Loucy (cell line): ENCODE measurements around the gene NEDD4L.
"Not testable (repeated sequence)": the region's sequence is repeated elsewhere in the genome, so short reads cannot be mapped to it uniquely, and the experiment has no call there.

ENCODE experiments used
- H2AFZ ChIP-seq: fragments of 200-600 bp; sonication (generic); 2 replicates; pipeline ENCODE4 v1.6.0; 2016; ENCODE audit warnings: antibody characterized with exemption, mild to moderate bottlenecking, low read length, moderate library complexity
- H3F3A ChIP-seq: fragments of 200-600 bp; 2 replicates; pipeline ENCODE4 v1.6.0; 2016; ENCODE audit warnings: antibody characterized with exemption, low read depth, mild to moderate bottlenecking
- H3K27me3 ChIP-seq: fragments of 200-600 bp; sonication (generic); 2 replicates; pipeline ENCODE4 v1.6.1; 2014; ENCODE audit warnings: low read length, mild to moderate bottlenecking; ENCODE audit not compliant: insufficient read depth, poor library complexity, severe bottlenecking
- H3K36me3 ChIP-seq: fragments of 200-600 bp; sonication (generic); 2 replicates; pipeline ENCODE4 v1.6.1; 2016; ENCODE audit warnings: low read length; ENCODE audit not compliant: insufficient read depth
- H3K4me1 ChIP-seq: fragments of 200-600 bp; sonication (generic); 2 replicates; pipeline ENCODE4 v1.5.1; 2014; ENCODE audit warnings: low read length, mild to moderate bottlenecking; ENCODE audit not compliant: insufficient read depth, poor library complexity, severe bottlenecking
- H3K4me2 ChIP-seq: fragments of 200-600 bp; sonication (generic); 2 replicates; pipeline ENCODE4 v1.6.0; 2014; ENCODE audit warnings: antibody characterized with exemption, low read length, low read depth, mild to moderate bottlenecking; ENCODE audit not compliant: poor library complexity, severe bottlenecking
- H3K4me3 ChIP-seq: fragments of 200-600 bp; sonication (generic); 2 replicates; pipeline ENCODE4 v1.5.1; 2014; ENCODE audit warnings: low read length, mild to moderate bottlenecking, mixed read lengths; ENCODE audit not compliant: poor library complexity, severe bottlenecking
- H3K79me2 ChIP-seq: fragments of 200-600 bp; sonication (generic); 2 replicates; pipeline ENCODE4 v1.6.1; 2014; ENCODE audit warnings: low read length; ENCODE audit not compliant: insufficient read depth
- H3K9ac ChIP-seq: fragments of 200-600 bp; sonication (generic); 2 replicates; pipeline ENCODE4 v1.6.0; 2014; ENCODE audit warnings: mild to moderate bottlenecking, low read depth, low read length, moderate library complexity; ENCODE audit not compliant: poor library complexity, severe bottlenecking
- H3K9me2 ChIP-seq: fragments of 200-600 bp; sonication (generic); replicated peaks from 2 replicates; pipeline ENCODE4 v1.6.1; 2016; ENCODE audit warnings: low read depth, low read length, mixed read lengths
- H3K9me3 ChIP-seq: fragments of 200-600 bp; sonication (generic); 2 replicates; pipeline ENCODE4 v1.6.1; 2014; ENCODE audit warnings: mild to moderate bottlenecking, antibody characterized with exemption, low read length, low read depth; ENCODE audit not compliant: insufficient read depth
- H4K20me1 ChIP-seq: fragments of 200-600 bp; sonication (generic); 2 replicates; pipeline ENCODE4 v1.6.0; 2014; ENCODE audit warnings: antibody characterized with exemption, low read length, mild to moderate bottlenecking; ENCODE audit not compliant: insufficient read depth, poor library complexity, severe bottlenecking
- EZH2phosphoT487 ChIP-seq: fragments of 200-600 bp; IDR thresholded peaks from 2 replicates; pipeline ENCODE4 v1.6.1; 2018; ENCODE audit warnings: antibody characterized with exemption, mild to moderate bottlenecking, moderate library complexity, borderline replicate concordance
- TF ChIP-seq, protein P1 (sequence below): fragments of 200-600 bp; sonication (generic); conservative IDR thresholded peaks from 2 replicates; pipeline ENCODE4 v1.5.1; 2014; ENCODE audit warnings: mild to moderate bottlenecking, antibody characterized with exemption, low read length

NEDD4L gene

DNA sequence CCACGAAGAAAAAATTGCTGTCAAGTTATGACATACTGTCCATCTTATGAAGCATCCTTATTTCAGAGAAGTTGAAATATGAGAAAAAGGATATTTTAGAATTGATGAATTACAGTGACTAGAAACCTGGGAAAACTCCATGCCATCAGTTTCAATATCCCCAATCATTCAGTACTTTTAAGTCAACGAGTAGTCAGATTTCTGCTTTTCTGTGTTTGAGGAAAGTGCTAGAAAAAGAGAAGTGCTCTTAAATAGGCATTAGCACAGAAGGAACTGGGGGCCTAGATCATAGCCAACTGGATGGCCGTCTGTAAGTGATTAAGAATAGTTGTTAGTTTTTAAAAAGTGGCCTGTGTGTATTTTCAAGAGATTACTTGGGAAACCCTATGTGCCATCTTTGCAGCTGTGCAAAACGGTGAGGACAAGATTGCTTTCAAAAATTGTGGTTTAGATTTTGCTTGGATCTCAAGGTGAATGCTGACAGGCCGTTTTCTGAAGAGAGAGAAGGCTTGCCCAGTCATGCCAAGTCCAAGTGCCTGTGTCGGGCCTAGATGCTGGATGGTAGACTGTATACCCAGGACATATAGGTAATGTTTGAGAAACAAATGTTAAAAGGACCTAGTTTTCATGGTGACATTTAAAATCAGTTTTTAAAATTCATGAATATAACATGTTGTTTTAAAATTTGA is 5.1 kb downstream of the NEDD4L start:
- Histone ChIP-seq H3K4me2 (no peak overlapping the region), H3K36me3 (no peaks in the 10 kb centered on the region)
- TF ChIP-seq, protein P1, sequence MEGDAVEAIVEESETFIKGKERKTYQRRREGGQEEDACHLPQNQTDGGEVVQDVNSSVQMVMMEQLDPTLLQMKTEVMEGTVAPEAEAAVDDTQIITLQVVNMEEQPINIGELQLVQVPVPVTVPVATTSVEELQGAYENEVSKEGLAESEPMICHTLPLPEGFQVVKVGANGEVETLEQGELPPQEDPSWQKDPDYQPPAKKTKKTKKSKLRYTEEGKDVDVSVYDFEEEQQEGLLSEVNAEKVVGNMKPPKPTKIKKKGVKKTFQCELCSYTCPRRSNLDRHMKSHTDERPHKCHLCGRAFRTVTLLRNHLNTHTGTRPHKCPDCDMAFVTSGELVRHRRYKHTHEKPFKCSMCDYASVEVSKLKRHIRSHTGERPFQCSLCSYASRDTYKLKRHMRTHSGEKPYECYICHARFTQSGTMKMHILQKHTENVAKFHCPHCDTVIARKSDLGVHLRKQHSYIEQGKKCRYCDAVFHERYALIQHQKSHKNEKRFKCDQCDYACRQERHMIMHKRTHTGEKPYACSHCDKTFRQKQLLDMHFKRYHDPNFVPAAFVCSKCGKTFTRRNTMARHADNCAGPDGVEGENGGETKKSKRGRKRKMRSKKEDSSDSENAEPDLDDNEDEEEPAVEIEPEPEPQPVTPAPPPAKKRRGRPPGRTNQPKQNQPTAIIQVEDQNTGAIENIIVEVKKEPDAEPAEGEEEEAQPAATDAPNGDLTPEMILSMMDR, result no peak
- TF ChIP-seq EZH2phosphoT487, result no peak

DNA sequence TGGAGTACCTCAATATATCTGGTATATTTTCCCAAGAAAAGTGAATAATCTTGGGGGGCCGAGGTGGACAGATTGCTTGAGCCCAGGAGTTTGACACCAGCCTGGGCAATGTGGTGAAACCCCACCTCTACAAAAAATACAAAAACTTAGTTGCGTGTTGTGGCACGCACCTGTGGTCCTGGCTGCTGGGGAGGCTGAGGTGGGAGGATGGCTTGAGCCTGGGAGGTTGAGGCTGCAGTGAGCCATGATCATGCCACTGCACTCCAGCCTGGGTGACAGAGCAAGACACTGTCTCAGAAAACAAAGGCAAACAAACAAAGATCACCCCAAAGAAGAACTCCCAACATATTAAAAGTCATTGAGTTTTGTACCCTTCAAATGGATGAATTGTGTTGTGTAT is 6.9 kb downstream of the NEDD4L start:
- H2AFZ ChIP-seq, H3F3A ChIP-seq, H3K27me3 ChIP-seq, H3K9me3 ChIP-seq, H3K36me3 ChIP-seq, H4K20me1 ChIP-seq, H3K9me2 ChIP-seq: not testable (repeated sequence)
- H3K4me3 ChIP-seq, result peak overlapping the region; percentile 43
- H3K4me2 ChIP-seq, result peak overlapping the region; percentile 56
- peaks cover 37% of the 10 kb centered on the region for H3K79me2 ChIP-seq
- H3K9ac ChIP-seq, result peak overlapping the region; percentile 57
- H3K4me1 ChIP-seq, result peaks cover 31% of the 10 kb centered on the region

More for the DNA sequence above, 5.1 kb downstream of the NEDD4L start:
- no peaks in the 10 kb centered on the region for H3F3A ChIP-seq
- H3K79me2 ChIP-seq, result peaks cover 53% of the 10 kb centered on the region
- no peak overlapping the region for H3K4me3 ChIP-seq
- H4K20me1 ChIP-seq, result peaks cover 9% of the 10 kb centered on the region
- no peaks in the 10 kb centered on the region for H3K27me3 ChIP-seq
- H3K9ac ChIP-seq, result peak overlapping the region; percentile 18
- H3K9me3 ChIP-seq, result no peaks in the 10 kb centered on the region
- H3K4me1 ChIP-seq, result peaks cover 42% of the 10 kb centered on the region
- no peak overlapping the region for H2AFZ ChIP-seq
- no peaks in the 10 kb centered on the region for H3K9me2 ChIP-seq

DNA sequence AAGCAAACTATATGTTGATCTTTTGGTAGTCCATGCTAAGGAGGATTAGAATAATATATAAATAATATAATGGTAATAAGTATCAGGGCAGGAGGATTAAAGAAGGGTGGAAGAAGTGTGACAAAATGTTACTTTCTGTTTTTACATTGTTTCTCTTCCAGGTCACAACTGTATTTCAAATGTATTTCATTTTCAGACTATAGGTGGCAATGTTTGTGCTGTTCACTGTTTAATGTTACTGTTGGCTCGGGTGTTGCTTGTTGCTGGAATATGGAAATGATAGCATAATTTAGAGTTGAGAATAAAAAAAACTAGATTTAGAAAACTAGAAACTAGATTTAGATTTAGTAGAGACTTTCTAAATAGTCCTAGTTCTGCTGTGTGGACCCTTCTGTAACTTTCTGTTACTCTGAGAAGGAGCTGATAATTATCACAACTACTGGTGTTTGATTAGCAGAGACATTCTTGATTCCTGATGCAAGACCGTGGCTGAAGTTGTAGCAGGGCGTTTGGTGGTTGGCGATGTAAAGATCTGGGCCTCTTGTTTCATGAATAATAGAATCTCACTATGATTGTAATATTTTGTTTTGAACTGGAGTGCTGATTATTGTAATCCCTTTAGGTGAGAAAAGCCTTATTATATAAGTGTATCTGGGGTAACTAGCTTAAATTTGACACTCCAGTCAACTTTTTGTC is 7.9 kb downstream of the NEDD4L start:
- H3F3A ChIP-seq, result no peaks in the 10 kb centered on the region
- H3K4me3 ChIP-seq, result peak overlapping the region; percentile 43
- no peaks in the 10 kb centered on the region for H3K9me2 ChIP-seq
- no peaks in the 10 kb centered on the region for H3K27me3 ChIP-seq
- H3K4me2 ChIP-seq, result peak overlapping the region; percentile 56
- H3K9me3 ChIP-seq, result no peaks in the 10 kb centered on the region
- TF ChIP-seq EZH2phosphoT487, result no peak
- TF ChIP-seq, protein P1, result peak; percentile 69
- no peaks in the 10 kb centered on the region for H3K36me3 ChIP-seq
- H4K20me1 ChIP-seq, result no peaks in the 10 kb centered on the region
- peak overlapping the region; percentile 63; the same call in 1 of the 2 replicates for H2AFZ ChIP-seq
- H3K9ac ChIP-seq, result peak overlapping the region; percentile 57
- peaks cover 22% of the 10 kb centered on the region for H3K4me1 ChIP-seq
- peaks cover 30% of the 10 kb centered on the region; the same call in 1 of the 2 replicates for H3K79me2 ChIP-seq
